HEK293 (cell line): Measurements from ENCODE around the gene OLIG1.
A peak's percentile ranks its signal among the peaks of the same experiment; 100 is the strongest.

Source experiments
- CTCF ChIA-PET: fragments of 350-600 bp; formaldehyde crosslinking; extraction: SDS; loops from one replicate; lab custom pipeline; 2021; ENCODE audit warnings: antibody characterized with exemption; lab: Yijun Ruan, JAX
- POLR2A ChIA-PET: fragments of 300-600 bp; formaldehyde crosslinking; extraction: SDS; loops from one replicate; lab custom pipeline; 2020; ENCODE audit warnings: antibody characterized with exemption, inconsistent platforms; lab: Yijun Ruan, JAX
- H3K27ac ChIP-seq: fragments of 200-500 bp; sonication (Bioruptor generic); 2 replicates; pipeline ENCODE4 v1.5.1; 2014; ENCODE audit warnings: low read depth, low read length, control low read depth, inconsistent platforms; ENCODE audit errors: extremely low read depth
- H3K36me3 ChIP-seq, 2 experiments: fragments of 200-500 bp in 1 of 2; sonication (Bioruptor generic) in 1 of 2; 1 replicate in 1 of 2; 2 replicates in 1 of 2; pipeline ENCODE4 v1.5.1; 2014 to 2017; ENCODE audit warnings: inconsistent platforms in 2 of 2, low read length in 2 of 2; ENCODE audit not compliant: control insufficient read depth in 2 of 2, insufficient read depth in 1 of 2
- H3K4me1 ChIP-seq: fragments of 200-500 bp; sonication (Bioruptor generic); 2 replicates; pipeline ENCODE4 v1.5.1; 2014; ENCODE audit warnings: mild to moderate bottlenecking, low read length, inconsistent platforms; ENCODE audit not compliant: control insufficient read depth, insufficient read depth
- H3K4me3 ChIP-seq: 2 replicates; pipeline ENCODE4 v1.5.1; 2011; ENCODE audit warnings: low read depth, mild to moderate bottlenecking, control low read depth, low read length, moderate library complexity
- H3K9me3 ChIP-seq: fragments of 200-500 bp; sonication (Bioruptor generic); 2 replicates; pipeline ENCODE4 v1.5.1; 2014; ENCODE audit warnings: low read depth, low read length, inconsistent platforms; ENCODE audit not compliant: control insufficient read depth, insufficient read depth
- KLF10 ChIP-seq: fragments of 450-650 bp; IDR thresholded peaks from 2 replicates; pipeline ENCODE4 v1.5.1; 2018; ENCODE audit warnings: missing biosample characterization, mild to moderate bottlenecking, missing genetic modification characterization
- PRDM10 ChIP-seq: fragments of 450-650 bp; formaldehyde crosslinking; IDR thresholded peaks from 2 replicates; pipeline ENCODE4 v1.5.1; 2016; ENCODE audit warnings: missing biosample characterization, missing genetic modification characterization
- PRDM4 ChIP-seq: fragments of 450-650 bp; formaldehyde crosslinking; IDR thresholded peaks from 2 replicates; pipeline ENCODE4 v1.5.1; 2017; ENCODE audit warnings: missing biosample characterization, missing genetic modification characterization
- REPIN1 ChIP-seq: fragments of 450-650 bp; formaldehyde crosslinking; IDR thresholded peaks from 2 replicates; pipeline ENCODE4 v1.5.1; 2017; ENCODE audit warnings: missing biosample characterization, missing genetic modification characterization, low read depth
- SCRT1 ChIP-seq: fragments of 450-650 bp; formaldehyde crosslinking; IDR thresholded peaks from 2 replicates; pipeline ENCODE4 v1.5.1; 2016; ENCODE audit warnings: missing biosample characterization, missing genetic modification characterization, borderline replicate concordance
- SETDB1 ChIP-seq: IDR thresholded peaks from one replicate; pipeline ENCODE4 v1.6.1; 2017; ENCODE audit warnings: mild to moderate bottlenecking, low read length, moderate library complexity, mixed read lengths; ENCODE audit not compliant: insufficient read length
- SP2 ChIP-seq: fragments of 450-650 bp; formaldehyde crosslinking; IDR thresholded peaks from 2 replicates; pipeline ENCODE4 v1.5.1; 2016; ENCODE audit warnings: missing biosample characterization, missing genetic modification characterization
- TRIM28 ChIP-seq: IDR thresholded peaks from 2 replicates; pipeline ENCODE4 v1.6.1; 2011; ENCODE audit warnings: low read length, control low read depth, borderline replicate concordance
- YY1 ChIP-seq: fragments of 450-650 bp; formaldehyde crosslinking; IDR thresholded peaks from 2 replicates; pipeline ENCODE4 v1.5.1; 2018; ENCODE audit warnings: missing biosample characterization, missing genetic modification characterization
- ZBTB11 ChIP-seq: fragments of 450-650 bp; formaldehyde crosslinking; conservative IDR thresholded peaks from 2 replicates; pipeline ENCODE4 v1.5.1; 2016; ENCODE audit warnings: low read depth, missing biosample characterization, missing genetic modification characterization
- ZNF146 ChIP-seq: fragments of 450-650 bp; formaldehyde crosslinking; IDR thresholded peaks from 2 replicates; pipeline ENCODE4 v1.5.1; 2016; ENCODE audit warnings: missing biosample characterization, missing genetic modification characterization
- ZNF155 ChIP-seq: fragments of 450-650 bp; formaldehyde crosslinking; IDR thresholded peaks from 2 replicates; pipeline ENCODE4 v1.5.1; 2016; ENCODE audit warnings: missing biosample characterization, missing genetic modification characterization
- ZNF169 ChIP-seq: fragments of 450-650 bp; formaldehyde crosslinking; IDR thresholded peaks from 2 replicates; pipeline ENCODE4 v1.5.1; 2016; ENCODE audit warnings: missing biosample characterization, missing genetic modification characterization
- ZNF423 ChIP-seq: fragments of 450-650 bp; formaldehyde crosslinking; IDR thresholded peaks from 2 replicates; pipeline ENCODE4 v1.5.1; 2016; ENCODE audit warnings: missing biosample characterization, missing genetic modification characterization
- ZNF623 ChIP-seq: fragments of 450-650 bp; formaldehyde crosslinking; IDR thresholded peaks from 2 replicates; pipeline ENCODE4 v1.5.1; 2016; ENCODE audit warnings: missing biosample characterization, missing genetic modification characterization
- ZNF639 ChIP-seq: fragments of 450-650 bp; formaldehyde crosslinking; IDR thresholded peaks from 2 replicates; pipeline ENCODE4 v1.5.1; 2016; ENCODE audit warnings: missing biosample characterization, missing genetic modification characterization
- ZNF747 ChIP-seq: fragments of 450-650 bp; formaldehyde crosslinking; IDR thresholded peaks from 2 replicates; pipeline ENCODE4 v1.5.1; 2016; ENCODE audit warnings: missing biosample characterization, missing genetic modification characterization
- ZNF792 ChIP-seq: fragments of 450-650 bp; formaldehyde crosslinking; IDR thresholded peaks from 2 replicates; pipeline ENCODE4 v1.5.1; 2016; ENCODE audit warnings: missing biosample characterization, missing genetic modification characterization
- ZSCAN30 ChIP-seq: fragments of 450-650 bp; IDR thresholded peaks from 2 replicates; pipeline ENCODE4 v1.5.1; 2018; ENCODE audit warnings: missing biosample characterization, mild to moderate bottlenecking, missing genetic modification characterization, moderate library complexity

OLIG1 gene

DNA sequence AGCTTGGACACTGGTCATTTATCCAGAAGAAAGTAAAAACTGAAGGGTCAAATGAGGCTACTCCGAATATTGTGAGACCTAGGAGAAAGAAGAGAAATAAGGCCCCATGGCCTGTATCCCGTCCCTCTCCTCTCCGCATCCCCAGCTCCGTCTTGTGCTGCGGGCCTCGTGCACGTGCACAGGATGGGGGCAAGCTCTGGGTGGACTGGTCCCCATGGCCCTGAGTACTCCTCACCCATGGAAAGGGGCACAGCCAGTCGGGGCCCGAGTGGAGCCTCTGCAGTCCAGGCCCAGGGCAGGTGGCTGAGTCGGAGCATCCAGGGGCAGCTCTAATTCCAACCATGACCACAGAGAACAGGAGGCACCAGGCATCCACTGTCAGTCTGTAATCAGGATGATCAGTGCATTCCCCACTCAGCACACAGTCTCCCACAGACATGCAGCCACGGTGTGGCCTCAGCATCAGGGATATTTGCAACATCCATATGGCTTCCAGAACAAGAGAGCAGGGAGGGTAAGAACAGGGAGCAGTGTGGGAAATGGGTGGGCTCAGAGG is 12.5 kb upstream of the OLIG1 start:
- no peak overlapping the region for H3K4me3 ChIP-seq
- CTCF ChIA-PET = interaction anchor here (0.6 kb wide), 2 partner anchors 23 to 56 kb away, joined by 3 read pairs; no protein-coding TSS in a partner anchor
- peaks cover 3% of the 10 kb centered on the region; the same call in 1 of the 2 replicates for H3K4me1 ChIP-seq
- TF ChIP-seq ZNF423 (tag by site-specific recombination) (no peak), ZNF169 (tag by site-specific recombination) (no peak), ZNF146 (tag by site-specific recombination) (no peak), ZNF623 (no peak), YY1 (tag by site-specific recombination) (no peak), SCRT1 (tag by site-specific recombination) (no peak), ZNF747 (tag by site-specific recombination) (no peak)
- H3K9me3 ChIP-seq = no peaks in the 10 kb centered on the region
- H3K27ac ChIP-seq = no peak overlapping the region
- no peaks in the 10 kb centered on the region for H3K36me3 ChIP-seq
- POLR2A ChIA-PET = no interaction called here

DNA sequence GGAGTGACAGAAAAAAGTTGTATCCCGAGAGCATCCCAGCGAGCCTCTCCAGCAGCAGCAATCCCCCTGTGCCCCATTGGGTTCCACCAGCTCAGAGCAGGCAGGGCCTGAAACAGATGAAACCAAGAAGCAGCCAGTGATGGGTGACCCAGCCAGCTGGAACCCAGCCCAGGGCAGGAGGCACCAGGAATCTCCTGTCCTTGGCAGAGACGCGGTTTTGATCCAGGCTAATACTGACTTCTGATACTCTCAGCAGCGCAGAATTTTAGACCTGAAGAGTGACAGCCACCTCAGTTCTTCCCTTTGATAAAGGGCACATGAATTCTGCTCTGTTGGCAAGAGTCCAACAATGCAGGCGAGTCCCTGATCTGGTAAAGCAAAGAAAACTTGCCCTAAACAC is 11.4 kb upstream of the OLIG1 start:
- Histone ChIP-seq H3K36me3 (no peaks in the 10 kb centered on the region), H3K27ac (no peak overlapping the region), H3K4me1 (peaks cover 3% of the 10 kb centered on the region; the same call in 1 of the 2 replicates)
- CTCF ChIA-PET = no interaction called here
- TF ChIP-seq ZSCAN30 (no peak), SETDB1 (no peak), PRDM10 (tag by site-specific recombination) (peak; percentile 87), REPIN1 (tag by site-specific recombination) (no peak)
- TF ChIP-seq, all 188 proteins: peak for 1
- POLR2A ChIA-PET = no interaction called here
- no peaks in the 10 kb centered on the region for H3K9me3 ChIP-seq
- no peak overlapping the region for H3K4me3 ChIP-seq

DNA sequence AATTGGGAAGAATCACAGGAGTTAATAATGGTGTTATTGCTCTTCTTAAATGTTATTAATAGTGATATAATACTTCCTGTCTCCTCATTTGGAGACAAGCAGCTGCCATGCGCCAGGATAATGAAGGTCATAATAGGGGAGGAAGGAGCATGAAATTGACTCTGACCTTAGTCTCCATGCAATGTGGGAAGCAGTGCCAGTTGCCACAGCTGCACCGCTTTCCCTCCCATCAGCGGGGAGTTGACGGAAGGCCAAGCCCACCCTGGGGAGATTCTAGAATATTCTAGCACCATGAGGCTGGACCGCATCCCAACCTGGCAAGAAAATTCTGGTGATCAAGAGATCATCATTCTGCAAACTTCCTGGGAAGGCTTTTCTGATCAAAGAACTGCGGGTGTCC is 11.0 kb upstream of the OLIG1 start:
- no peak overlapping the region for H3K27ac ChIP-seq
- H3K9me3 ChIP-seq = no peaks in the 10 kb centered on the region
- H3K4me3 ChIP-seq = no peak overlapping the region
- H3K4me1 ChIP-seq = peaks cover 3% of the 10 kb centered on the region; the same call in 1 of the 2 replicates
- H3K36me3 ChIP-seq = no peaks in the 10 kb centered on the region
- ChIA-PET CTCF (no interaction called here), POLR2A (no interaction called here)
- no peak for TF ChIP-seq ZNF639
- no peak for TF ChIP-seq ZBTB11 (tag by site-specific recombination)
- TF ChIP-seq ZNF155 (tag by site-specific recombination) = no peak
- no peak for TF ChIP-seq TRIM28
- no peak for TF ChIP-seq KLF10 (tag by site-specific recombination)
- no peak for TF ChIP-seq ZNF792 (tag by site-specific recombination)
- TF ChIP-seq PRDM4 (tag by site-specific recombination) = no peak
- TF ChIP-seq SP2 (tag by site-specific recombination) = no peak
